HFFc6 (cell line): ENCODE measurements around the gene TAF10. TPM values are rescaled to one million over a fixed set of nuclear protein-coding genes. Genes with fewer than 3 reads are reported as not detected.

Experiments
- DNase-seq: peaks from one replicate; pipeline ENCODE4 v3.0.0-alpha.2; 2018
- H3K27ac Mint-ChIP-seq: 2 replicates; pipeline ENCODE4 v1.8.0; 2020; ENCODE audit warnings: mild to moderate bottlenecking, mixed read lengths
- H3K27me3 Mint-ChIP-seq: 2 replicates; pipeline ENCODE4 v1.8.0; 2021; ENCODE audit warnings: mild to moderate bottlenecking, moderate library complexity, mixed read lengths; ENCODE audit not compliant: insufficient read depth
- H3K36me3 Mint-ChIP-seq: 2 replicates; pipeline ENCODE4 v1.8.0; 2021; ENCODE audit warnings: low read depth, mixed read lengths
- H3K4me1 Mint-ChIP-seq: 2 replicates; pipeline ENCODE4 v1.8.0; 2020; ENCODE audit warnings: low read depth, mixed read lengths
- H3K4me3 Mint-ChIP-seq: 2 replicates; pipeline ENCODE4 v1.8.0; 2020; ENCODE audit warnings: mild to moderate bottlenecking, moderate library complexity, mixed read lengths
- H3K9me3 Mint-ChIP-seq: 2 replicates; pipeline ENCODE4 v1.8.0; 2020; ENCODE audit warnings: mild to moderate bottlenecking, mixed read lengths
- CTCF ChIP-seq: fragments of 200-600 bp; sonication (generic); IDR thresholded peaks from 2 replicates; pipeline ENCODE4 v1.5.0; 2021; ENCODE audit warnings: antibody characterized with exemption, mild to moderate bottlenecking
- total RNA-seq, 6 experiments: library from RNA; stranded (reverse); fragmentation: NEBNext Ultra II Directional; extraction: Animal tissue kit (Norgen Biotek cat#: 25700); gene quantifications; 2 replicates in 1 of 6; 3 replicates in 5 of 6; pipeline ENCODE4 v1.2.3, GENCODE V29; 2021

TAF10 gene
- total RNA-seq, 6 experiments from 2014 or later: 148 to 205 (median 192) TPM

GRCh38 chr11:6565988-6566703 lies 45.9 kb downstream of the TAF10 start:
- TF ChIP-seq CTCF: no peak
- no peaks in the 10 kb centered on the region; the same call in 1 of the 2 replicates for H3K36me3 Mint-ChIP-seq
- H3K4me3 Mint-ChIP-seq: no peak overlapping the region
- H3K4me1 Mint-ChIP-seq: peaks cover 16% of the 10 kb centered on the region
- H3K27me3 Mint-ChIP-seq: no peaks in the 10 kb centered on the region; the same call in none of the 2 replicates
- H3K27ac Mint-ChIP-seq: no peak overlapping the region
- H3K9me3 Mint-ChIP-seq: no peaks in the 10 kb centered on the region
- DNase-seq: no peak

- no peak overlapping the region for H3K4me3 Mint-ChIP-seq
- no peaks in the 10 kb centered on the region; the same call in none of the 2 replicates for H3K27me3 Mint-ChIP-seq
- peaks cover 16% of the 10 kb centered on the region for H3K4me1 Mint-ChIP-seq
- no peak for DNase-seq
- H3K27ac Mint-ChIP-seq: no peak overlapping the region; the same call in 1 of the 2 replicates
- H3K36me3 Mint-ChIP-seq: no peaks in the 10 kb centered on the region; the same call in 1 of the 2 replicates
- no peaks in the 10 kb centered on the region for H3K9me3 Mint-ChIP-seq
- TF ChIP-seq CTCF: no peak
Observed at GRCh38 chr11:6565325-6565724, 46.7 kb downstream of the TAF10 start.

GRCh38 chr11:6563667-6564066 lies 48.3 kb downstream of the TAF10 start:
- no peak overlapping the region for H3K27ac Mint-ChIP-seq
- no peak for DNase-seq
- no peaks in the 10 kb centered on the region for H3K9me3 Mint-ChIP-seq

GRCh38 chr11:6563121-6563619 lies 48.8 kb downstream of the TAF10 start:
- Mint-ChIP-seq H3K9me3 (no peaks in the 10 kb centered on the region), H3K27ac (no peak overlapping the region), H3K4me1 (peaks cover 8% of the 10 kb centered on the region), H3K4me3 (no peak overlapping the region), H3K27me3 (no peaks in the 10 kb centered on the region; the same call in none of the 2 replicates), H3K36me3 (no peaks in the 10 kb centered on the region; the same call in 1 of the 2 replicates)
- no peak for TF ChIP-seq CTCF
- no peak for DNase-seq

More at GRCh38 chr11:6563667-6564066, 48.3 kb downstream of the TAF10 start:
- Mint-ChIP-seq H3K36me3 (no peaks in the 10 kb centered on the region; the same call in 1 of the 2 replicates), H3K4me3 (no peak overlapping the region), H3K27me3 (no peaks in the 10 kb centered on the region; the same call in none of the 2 replicates), H3K4me1 (peaks cover 13% of the 10 kb centered on the region)
- no peak for TF ChIP-seq CTCF

- H3K27ac Mint-ChIP-seq: no peak overlapping the region
- peaks cover 7% of the 10 kb centered on the region for H3K4me1 Mint-ChIP-seq
- no peaks in the 10 kb centered on the region; the same call in none of the 2 replicates for H3K27me3 Mint-ChIP-seq
- no peaks in the 10 kb centered on the region; the same call in 1 of the 2 replicates for H3K36me3 Mint-ChIP-seq
- no peaks in the 10 kb centered on the region for H3K9me3 Mint-ChIP-seq
- H3K4me3 Mint-ChIP-seq: no peak overlapping the region
- no peak for TF ChIP-seq CTCF
- DNase-seq: no peak
Observed at GRCh38 chr11:6561288-6561687, 50.7 kb downstream of the TAF10 start.

Other genes with a start within 250 kb of the TAF10 start
- 100 to 1,000 TPM; 117 to 145 (median 123) TPM for gene SMPD1, start 221.7 kb downstream of the TAF10 start, total RNA-seq
- gene APBB1, start 193.1 kb downstream of the TAF10 start, total RNA-seq: 10 to 100 TPM; 32.3 to 38.7 (median 35.4) TPM
- under 1 TPM; 0.29 to 0.76 (median 0.55) TPM for gene HPX, start 171.2 kb downstream of the TAF10 start, total RNA-seq
- 10 to 100 TPM; 14.3 to 19.1 (median 17.4) TPM for gene TRIM3, start 138.3 kb downstream of the TAF10 start, total RNA-seq
- 10 to 100 TPM; 60.9 to 72.4 (median 67.7) TPM for gene ARFIP2, start 130.9 kb downstream of the TAF10 start, total RNA-seq
- gene TIMM10B, start 130.7 kb downstream of the TAF10 start, total RNA-seq: 10 to 100 TPM; 29.0 to 39.3 (median 31.0) TPM
- 1 to 10 TPM; 1.4 to 2.3 (median 1.6) TPM for gene DNHD1, start 114.9 kb downstream of the TAF10 start, total RNA-seq
- 10 to 100 TPM; 18.5 to 26.7 (median 20.2) TPM for gene RRP8, start 8.6 kb downstream of the TAF10 start, total RNA-seq
- 100 to 1,000 TPM; 195 to 245 (median 223) TPM for gene ILK, start 8.4 kb downstream of the TAF10 start, total RNA-seq
- 10 to 100 TPM; 50.1 to 61.7 (median 54.1) TPM for gene TPP1, start 7.2 kb upstream of the TAF10 start, total RNA-seq
- gene DCHS1, start 43.6 kb upstream of the TAF10 start, total RNA-seq: 1 to 10 TPM; 1.4 to 2.8 (median 2.3) TPM
- 100 to 1,000 TPM in 1 of 6 experiments, 10 to 100 TPM in 5; 79.5 to 111 (median 89.4) TPM for gene MRPL17, start 71.1 kb upstream of the TAF10 start, total RNA-seq
- gene OR2AG2, start 159.8 kb upstream of the TAF10 start, total RNA-seq: under 1 TPM in 5 of 6 experiments, not detected in 1; 0.07 to 0.14 (median 0.08) TPM
- not detected for gene OR2AG1, start 170.8 kb upstream of the TAF10 start, total RNA-seq
- under 1 TPM in 1 of 6 experiments, not detected in 5; 0.12 TPM for gene OR6A2, start 187.5 kb upstream of the TAF10 start, total RNA-seq
- gene OR10A5, start 233.5 kb upstream of the TAF10 start, total RNA-seq: not detected